Osteocyte (in vitro differentiated cells): ENCODE results near the gene LRFN3. TPM values are rescaled to one million over a fixed set of nuclear protein-coding genes. Genes with fewer than 3 reads are reported as not detected.

ENCODE experiments used
- DNase-seq: peaks from one replicate; pipeline ENCODE4 v3.0.0; 2021; ENCODE audit warnings: mixed read lengths; ENCODE audit not compliant: unreplicated experiment; ENCODE audit errors: extremely low spot score
- H3K27ac Mint-ChIP-seq: one replicate; pipeline ENCODE4 v1.8.0; 2021; ENCODE audit warnings: mild to moderate bottlenecking, mixed read lengths; ENCODE audit not compliant: unreplicated experiment
- H3K27me3 Mint-ChIP-seq: one replicate; pipeline ENCODE4 v1.8.0; 2021; ENCODE audit warnings: mixed read lengths; ENCODE audit not compliant: unreplicated experiment
- H3K36me3 Mint-ChIP-seq: one replicate; pipeline ENCODE4 v1.8.0; 2021; ENCODE audit warnings: mixed read lengths; ENCODE audit not compliant: unreplicated experiment
- H3K4me1 Mint-ChIP-seq: one replicate; pipeline ENCODE4 v1.8.0; 2021; ENCODE audit warnings: mixed read lengths; ENCODE audit not compliant: unreplicated experiment
- H3K4me3 Mint-ChIP-seq: one replicate; pipeline ENCODE4 v1.8.0; 2021; ENCODE audit warnings: mild to moderate bottlenecking, moderate library complexity, mixed read lengths; ENCODE audit not compliant: unreplicated experiment
- H3K9me3 Mint-ChIP-seq: one replicate; pipeline ENCODE4 v1.8.0; 2021; ENCODE audit warnings: mixed read lengths; ENCODE audit not compliant: unreplicated experiment
- total RNA-seq: library from RNA; stranded (reverse); gene quantifications from 2 replicates; pipeline ENCODE4 v1.2.1, GENCODE V29; 2021
- TF ChIP-seq, protein P1 (sequence below): fragments of 200-600 bp; sonication (generic); IDR thresholded peaks from 2 replicates; pipeline ENCODE4 v1.5.0; 2021; ENCODE audit warnings: antibody characterized with exemption, mild to moderate bottlenecking, moderate library complexity

Gene LRFN3
- total RNA-seq, 1 donor from 2014 or later = 25.0 TPM

DNA sequence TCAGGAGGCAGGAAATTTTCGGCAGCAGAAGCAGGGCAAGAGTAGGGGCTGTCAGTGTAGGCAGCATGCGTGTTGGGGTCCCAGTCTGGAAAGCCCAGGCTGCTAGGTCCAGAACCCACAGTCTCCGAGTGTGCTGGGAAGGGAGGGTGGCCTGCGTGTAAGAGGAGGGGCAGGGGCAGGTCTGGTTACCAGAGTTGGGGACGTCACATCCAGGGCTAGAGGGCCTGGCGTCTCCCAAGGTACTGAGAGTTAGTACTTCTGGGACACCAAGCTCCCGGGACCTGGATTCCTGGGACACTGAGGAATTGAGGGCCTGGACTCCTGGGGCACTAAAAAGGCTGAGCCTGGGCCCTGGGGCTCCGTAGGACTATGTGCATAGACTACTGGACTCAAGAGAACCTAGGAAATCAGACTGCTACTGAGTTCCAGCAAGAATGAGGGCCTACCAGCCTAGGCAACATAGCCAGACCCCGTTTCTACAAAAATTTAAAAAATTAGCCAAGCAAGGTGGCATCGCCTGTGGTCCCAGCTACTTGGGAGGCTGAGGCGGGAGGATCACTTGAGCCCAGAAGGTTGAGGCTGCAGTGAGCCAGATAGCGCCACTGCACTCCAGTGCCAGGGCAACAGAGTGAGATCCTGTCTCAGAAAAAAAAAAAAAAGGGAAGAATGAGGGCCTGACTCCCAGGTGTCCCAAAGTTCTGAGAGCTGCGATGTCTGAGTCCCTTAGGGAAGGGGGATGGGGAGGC is 38.3 kb upstream of the LRFN3 start:
- H3K4me1 Mint-ChIP-seq = peaks cover 23% of the 10 kb centered on the region
- H3K4me3 Mint-ChIP-seq = peak overlapping the region; percentile 91
- DNase-seq = no peak
- peak overlapping the region; percentile 69 for H3K27ac Mint-ChIP-seq
- TF ChIP-seq, protein P1, sequence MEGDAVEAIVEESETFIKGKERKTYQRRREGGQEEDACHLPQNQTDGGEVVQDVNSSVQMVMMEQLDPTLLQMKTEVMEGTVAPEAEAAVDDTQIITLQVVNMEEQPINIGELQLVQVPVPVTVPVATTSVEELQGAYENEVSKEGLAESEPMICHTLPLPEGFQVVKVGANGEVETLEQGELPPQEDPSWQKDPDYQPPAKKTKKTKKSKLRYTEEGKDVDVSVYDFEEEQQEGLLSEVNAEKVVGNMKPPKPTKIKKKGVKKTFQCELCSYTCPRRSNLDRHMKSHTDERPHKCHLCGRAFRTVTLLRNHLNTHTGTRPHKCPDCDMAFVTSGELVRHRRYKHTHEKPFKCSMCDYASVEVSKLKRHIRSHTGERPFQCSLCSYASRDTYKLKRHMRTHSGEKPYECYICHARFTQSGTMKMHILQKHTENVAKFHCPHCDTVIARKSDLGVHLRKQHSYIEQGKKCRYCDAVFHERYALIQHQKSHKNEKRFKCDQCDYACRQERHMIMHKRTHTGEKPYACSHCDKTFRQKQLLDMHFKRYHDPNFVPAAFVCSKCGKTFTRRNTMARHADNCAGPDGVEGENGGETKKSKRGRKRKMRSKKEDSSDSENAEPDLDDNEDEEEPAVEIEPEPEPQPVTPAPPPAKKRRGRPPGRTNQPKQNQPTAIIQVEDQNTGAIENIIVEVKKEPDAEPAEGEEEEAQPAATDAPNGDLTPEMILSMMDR = no peak
- H3K9me3 Mint-ChIP-seq = no peaks in the 10 kb centered on the region
- peaks cover 7% of the 10 kb centered on the region for H3K36me3 Mint-ChIP-seq
- no peaks in the 10 kb centered on the region for H3K27me3 Mint-ChIP-seq

DNA sequence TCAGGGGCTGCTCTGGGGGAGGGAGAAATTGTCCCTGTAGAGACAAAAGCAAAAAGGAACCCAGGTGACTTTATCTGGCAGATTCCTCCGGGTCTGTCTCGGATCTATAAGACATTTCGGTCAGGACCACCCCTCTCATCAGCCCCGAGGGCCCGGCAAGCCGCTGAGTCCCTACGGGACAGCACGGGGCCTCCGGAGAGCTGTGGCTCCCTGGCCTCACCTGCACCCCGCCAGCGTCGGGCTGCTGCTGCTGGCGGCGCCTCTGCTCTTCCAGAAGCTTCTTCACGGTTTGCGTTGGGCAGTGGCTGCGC is 37.7 kb upstream of the LRFN3 start:
- no peaks in the 10 kb centered on the region for H3K9me3 Mint-ChIP-seq
- H3K27ac Mint-ChIP-seq = peak overlapping the region; percentile 83
- H3K27me3 Mint-ChIP-seq = no peaks in the 10 kb centered on the region
- peak overlapping the region; percentile 91 for H3K4me3 Mint-ChIP-seq
- no peak for DNase-seq
- H3K4me1 Mint-ChIP-seq = peaks cover 27% of the 10 kb centered on the region
- peaks cover 5% of the 10 kb centered on the region for H3K36me3 Mint-ChIP-seq
- TF ChIP-seq, protein P1 = no peak

DNA sequence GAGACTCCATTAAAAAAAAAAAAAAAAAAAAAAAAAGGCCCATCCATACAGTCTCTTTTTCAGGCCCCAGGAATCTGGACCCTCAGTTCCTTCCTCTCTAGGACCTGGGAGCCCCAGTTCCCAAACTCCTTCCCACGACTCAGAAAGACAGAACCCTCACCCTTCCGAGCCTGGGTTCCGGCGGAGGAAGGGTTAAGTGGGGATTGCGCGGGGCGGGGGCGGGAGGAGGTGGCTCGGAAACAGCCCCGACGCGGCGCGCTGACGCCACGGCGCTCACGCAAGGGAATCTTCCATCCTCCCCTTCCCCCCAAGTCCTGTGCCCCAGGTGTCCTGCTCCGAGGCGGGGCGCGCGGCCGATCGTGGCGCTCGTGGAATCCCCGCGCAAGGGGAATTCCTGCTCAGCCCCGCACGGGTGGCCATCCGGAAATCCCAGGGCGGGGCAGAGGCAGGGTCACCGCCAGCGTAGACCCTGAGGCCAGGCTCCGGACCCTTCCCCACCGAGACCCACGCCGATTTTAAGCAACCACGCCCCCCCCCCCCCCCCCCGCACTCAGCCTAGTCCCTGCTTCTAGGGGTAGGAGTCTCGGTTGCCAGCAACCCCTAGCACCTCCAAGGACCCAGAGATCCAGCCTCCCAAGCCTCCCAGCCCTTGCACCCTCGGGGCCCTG is 36.5 kb upstream of the LRFN3 start:
- H3K27ac Mint-ChIP-seq = peak overlapping the region; percentile 88
- no peaks in the 10 kb centered on the region for H3K27me3 Mint-ChIP-seq
- TF ChIP-seq, protein P1 = no peak
- no peaks in the 10 kb centered on the region for H3K9me3 Mint-ChIP-seq
- peak; percentile 90 for DNase-seq
- peak overlapping the region; percentile 91 for H3K4me3 Mint-ChIP-seq
- peaks cover 30% of the 10 kb centered on the region for H3K4me1 Mint-ChIP-seq
- peaks cover 5% of the 10 kb centered on the region for H3K36me3 Mint-ChIP-seq

DNA sequence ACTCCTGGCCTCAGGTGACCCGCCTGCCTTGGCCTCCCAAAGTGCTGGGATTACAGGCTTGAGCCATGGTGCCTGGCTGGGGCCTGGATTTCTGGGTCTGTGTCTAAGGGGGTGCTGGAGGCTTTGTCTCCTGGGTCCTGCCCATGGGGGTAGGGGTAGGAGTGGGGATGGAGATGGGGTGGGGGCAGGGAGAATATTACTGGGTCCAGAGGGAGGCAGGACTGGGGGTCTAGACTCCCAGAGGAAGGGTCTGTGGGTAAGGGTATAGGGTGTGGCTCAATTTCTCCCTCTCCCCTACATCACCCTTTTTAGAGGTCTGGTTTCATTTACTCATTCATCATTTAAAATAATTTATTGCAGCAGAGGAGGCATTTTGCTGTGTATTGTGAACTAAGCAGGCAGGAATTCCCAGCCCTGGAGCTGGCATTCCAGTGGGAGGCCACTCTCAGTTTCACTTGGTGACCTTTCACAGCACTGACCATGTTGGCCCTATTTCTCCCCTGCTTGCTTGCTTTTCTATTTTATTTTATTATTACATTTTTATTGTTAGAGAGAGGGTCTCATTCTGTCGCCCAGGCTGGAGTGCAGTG is 35.0 kb upstream of the LRFN3 start:
- H3K27ac Mint-ChIP-seq = peak overlapping the region; percentile 72

More for the DNA sequence above, 35.0 kb upstream of the LRFN3 start:
- H3K36me3 Mint-ChIP-seq = no peaks in the 10 kb centered on the region
- no peaks in the 10 kb centered on the region for H3K27me3 Mint-ChIP-seq
- H3K4me1 Mint-ChIP-seq = peaks cover 33% of the 10 kb centered on the region
- no peak for DNase-seq
- no peaks in the 10 kb centered on the region for H3K9me3 Mint-ChIP-seq
- H3K4me3 Mint-ChIP-seq = peak overlapping the region; percentile 91
- TF ChIP-seq, protein P1 = no peak
